ENCODE data around the gene ARHGAP8.
"Not testable (repeated sequence)": the region's sequence is repeated elsewhere in the genome, so short reads cannot be mapped to it uniquely, and the experiment has no call there.

- TF ChIP-seq, protein P1, sequence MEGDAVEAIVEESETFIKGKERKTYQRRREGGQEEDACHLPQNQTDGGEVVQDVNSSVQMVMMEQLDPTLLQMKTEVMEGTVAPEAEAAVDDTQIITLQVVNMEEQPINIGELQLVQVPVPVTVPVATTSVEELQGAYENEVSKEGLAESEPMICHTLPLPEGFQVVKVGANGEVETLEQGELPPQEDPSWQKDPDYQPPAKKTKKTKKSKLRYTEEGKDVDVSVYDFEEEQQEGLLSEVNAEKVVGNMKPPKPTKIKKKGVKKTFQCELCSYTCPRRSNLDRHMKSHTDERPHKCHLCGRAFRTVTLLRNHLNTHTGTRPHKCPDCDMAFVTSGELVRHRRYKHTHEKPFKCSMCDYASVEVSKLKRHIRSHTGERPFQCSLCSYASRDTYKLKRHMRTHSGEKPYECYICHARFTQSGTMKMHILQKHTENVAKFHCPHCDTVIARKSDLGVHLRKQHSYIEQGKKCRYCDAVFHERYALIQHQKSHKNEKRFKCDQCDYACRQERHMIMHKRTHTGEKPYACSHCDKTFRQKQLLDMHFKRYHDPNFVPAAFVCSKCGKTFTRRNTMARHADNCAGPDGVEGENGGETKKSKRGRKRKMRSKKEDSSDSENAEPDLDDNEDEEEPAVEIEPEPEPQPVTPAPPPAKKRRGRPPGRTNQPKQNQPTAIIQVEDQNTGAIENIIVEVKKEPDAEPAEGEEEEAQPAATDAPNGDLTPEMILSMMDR (IDR thresholded peaks at IDR 0.05; ENCODE audit: extremely low read depth in 1 of 2, insufficient read depth in 1 of 2, low read depth in 1 of 2, low read length in 2 of 2), result not testable (repeated sequence)
- not testable (repeated sequence) for TF ChIP-seq EZH2 (IDR thresholded peaks at IDR 0.05; ENCODE audit: borderline replicate concordance, low read depth, low read length, severe bottlenecking); GATA2 (IDR thresholded peaks at IDR 0.05; ENCODE audit: insufficient read depth, insufficient read length, low read depth, low read length); POLR2AphosphoS5 (IDR thresholded peaks at IDR 0.05; ENCODE audit: insufficient read depth, low read depth, low read length); MYC (IDR thresholded peaks at IDR 0.05; ENCODE audit: low read depth, low read length); POLR2A (IDR thresholded peaks at IDR 0.05; ENCODE audit: low read depth, low read length); JUN (IDR thresholded peaks at IDR 0.05; ENCODE audit: borderline replicate concordance, insufficient read depth, insufficient read length, low read depth); FOS (IDR thresholded peaks at IDR 0.05; ENCODE audit: borderline replicate concordance, insufficient read depth, low read length)
These were observed 12.7 kb upstream of the ARHGAP8 start for GRCh38 chr22:44739666-44740065.
